Suprapubic skin (tissue), 3 donors: ENCODE results near the gene CREB5.

Experiments
- EP300 ChIP-seq: sonication (generic); formaldehyde crosslinking; IDR thresholded peaks from one replicate; pipeline ENCODE4 v1.6.1; 2017; ENCODE audit warnings: antibody characterized with exemption
- POLR2A ChIP-seq, 2 donors: fragments of 450-650 bp; IDR thresholded peaks; one replicate each; pipeline ENCODE4 v1.6.1; 2017; ENCODE audit warnings: antibody characterized with exemption in 2 of 2, mild to moderate bottlenecking in 2 of 2, moderate library complexity in 2 of 2
- TF ChIP-seq, protein P1 (sequence below), 2 donors: fragments of 200-600 bp in 1 of 2; fragments of 450-650 bp in 1 of 2; sonication (generic) in 1 of 2; IDR thresholded peaks; one replicate each; pipeline ENCODE4 v1.5.1; 2016 to 2019; ENCODE audit warnings: antibody characterized with exemption in 2 of 2, mild to moderate bottlenecking in 1 of 2, moderate library complexity in 1 of 2

DNA sequence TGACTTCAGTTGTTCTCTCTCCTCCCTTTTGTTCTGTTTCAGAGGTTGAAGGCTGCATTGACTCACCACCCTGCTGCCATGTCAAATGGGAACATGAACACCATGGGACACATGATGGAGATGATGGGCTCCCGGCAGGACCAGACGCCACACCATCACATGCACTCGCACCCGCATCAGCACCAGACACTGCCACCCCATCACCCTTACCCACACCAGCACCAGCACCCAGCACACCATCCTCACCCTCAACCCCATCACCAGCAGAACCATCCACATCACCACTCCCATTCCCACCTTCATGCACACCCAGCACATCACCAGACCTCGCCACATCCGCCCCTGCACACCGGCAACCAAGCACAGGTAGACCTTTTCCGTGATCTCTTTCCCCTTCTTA lies 391.8 kb downstream of the CREB5 start:
- TF ChIP-seq POLR2A (IDR thresholded peaks at IDR 0.05), result no peak
- TF ChIP-seq, protein P1, sequence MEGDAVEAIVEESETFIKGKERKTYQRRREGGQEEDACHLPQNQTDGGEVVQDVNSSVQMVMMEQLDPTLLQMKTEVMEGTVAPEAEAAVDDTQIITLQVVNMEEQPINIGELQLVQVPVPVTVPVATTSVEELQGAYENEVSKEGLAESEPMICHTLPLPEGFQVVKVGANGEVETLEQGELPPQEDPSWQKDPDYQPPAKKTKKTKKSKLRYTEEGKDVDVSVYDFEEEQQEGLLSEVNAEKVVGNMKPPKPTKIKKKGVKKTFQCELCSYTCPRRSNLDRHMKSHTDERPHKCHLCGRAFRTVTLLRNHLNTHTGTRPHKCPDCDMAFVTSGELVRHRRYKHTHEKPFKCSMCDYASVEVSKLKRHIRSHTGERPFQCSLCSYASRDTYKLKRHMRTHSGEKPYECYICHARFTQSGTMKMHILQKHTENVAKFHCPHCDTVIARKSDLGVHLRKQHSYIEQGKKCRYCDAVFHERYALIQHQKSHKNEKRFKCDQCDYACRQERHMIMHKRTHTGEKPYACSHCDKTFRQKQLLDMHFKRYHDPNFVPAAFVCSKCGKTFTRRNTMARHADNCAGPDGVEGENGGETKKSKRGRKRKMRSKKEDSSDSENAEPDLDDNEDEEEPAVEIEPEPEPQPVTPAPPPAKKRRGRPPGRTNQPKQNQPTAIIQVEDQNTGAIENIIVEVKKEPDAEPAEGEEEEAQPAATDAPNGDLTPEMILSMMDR (IDR thresholded peaks at IDR 0.05), result no peak
- TF ChIP-seq EP300, result no peak
